Neural progenitor cell (in vitro differentiated cells): ENCODE data around the gene SPATA46. TPM values are rescaled to one million over a fixed set of nuclear protein-coding genes. Genes with fewer than 3 reads are reported as not detected.

Experiments used
- DNase-seq: peaks from one replicate; pipeline ENCODE4 v3.0.0-alpha.2; 2016; ENCODE audit warnings: low spot score
- H2AFZ ChIP-seq: fragments of 200-600 bp; sonication (generic); replicated peaks from 2 replicates; pipeline ENCODE4 v1.6.1; 2016; ENCODE audit warnings: antibody characterized with exemption
- H3F3A ChIP-seq: fragments of 200-600 bp; sonication (generic); 2 replicates; pipeline ENCODE4 v1.6.1; 2016; ENCODE audit warnings: antibody characterized with exemption, low read depth
- H3K27ac ChIP-seq: fragments of 200-600 bp; sonication (generic); 2 replicates; pipeline ENCODE4 v1.5.1; 2016; ENCODE audit warnings: mild to moderate bottlenecking
- H3K27me3 ChIP-seq: fragments of 200-600 bp; sonication (generic); 2 replicates; pipeline ENCODE4 v1.6.1; 2016; ENCODE audit warnings: mild to moderate bottlenecking, moderate library complexity
- H3K36me3 ChIP-seq: fragments of 200-600 bp; sonication (generic); 2 replicates; pipeline ENCODE4 v1.5.1; 2016
- H3K4me1 ChIP-seq: fragments of 200-600 bp; sonication (generic); 2 replicates; pipeline ENCODE4 v1.6.1; 2016; ENCODE audit warnings: mixed run types
- H3K4me2 ChIP-seq: fragments of 200-600 bp; sonication (generic); 2 replicates; pipeline ENCODE4 v1.6.1; 2016
- H3K4me3 ChIP-seq: fragments of 200-600 bp; sonication (generic); 2 replicates; pipeline ENCODE4 v1.5.1; 2016
- H3K79me2 ChIP-seq: fragments of 200-600 bp; sonication (generic); 2 replicates; pipeline ENCODE4 v1.6.1; 2016; ENCODE audit warnings: low read depth
- H3K9ac ChIP-seq: fragments of 200-600 bp; sonication (generic); 2 replicates; pipeline ENCODE4 v1.6.1; 2016
- H3K9me3 ChIP-seq: fragments of 200-600 bp; sonication (generic); 2 replicates; pipeline ENCODE4 v1.5.1; 2016; ENCODE audit warnings: low read depth
- H4K20me1 ChIP-seq: fragments of 200-600 bp; sonication (generic); 2 replicates; pipeline ENCODE4 v1.6.1; 2016; ENCODE audit warnings: low read depth
- H3K27ac Mint-ChIP-seq: 3 replicates; pipeline ENCODE4 v1.8.0; 2021; ENCODE audit warnings: mixed read lengths
- H3K27me3 Mint-ChIP-seq: 2 replicates; pipeline ENCODE4 v1.8.0; 2022; ENCODE audit warnings: low read depth, mild to moderate bottlenecking, inconsistent platforms, moderate library complexity, mixed read lengths; ENCODE audit not compliant: insufficient read depth
- H3K36me3 Mint-ChIP-seq: 3 replicates; pipeline ENCODE4 v1.8.0; 2021; ENCODE audit warnings: mixed read lengths
- H3K4me1 Mint-ChIP-seq: 3 replicates; pipeline ENCODE4 v1.8.0; 2021; ENCODE audit warnings: mixed read lengths
- H3K4me3 Mint-ChIP-seq: 3 replicates; pipeline ENCODE4 v1.8.0; 2021; ENCODE audit warnings: mild to moderate bottlenecking, moderate library complexity, mixed read lengths
- H3K9me3 Mint-ChIP-seq: 3 replicates; pipeline ENCODE4 v1.8.0; 2020; ENCODE audit warnings: mixed read lengths
- EZH2 ChIP-seq: fragments of 200-600 bp; sonication (generic); IDR thresholded peaks from 2 replicates; pipeline ENCODE4 v1.6.1; 2017; ENCODE audit warnings: antibody characterized with exemption, mild to moderate bottlenecking, moderate library complexity
- EZH2phosphoT487 ChIP-seq: fragments of 200-600 bp; sonication (generic); IDR thresholded peaks from 2 replicates; pipeline ENCODE4 v1.6.1; 2017; ENCODE audit warnings: antibody characterized with exemption
- total RNA-seq: library from RNA; depleted of rRNA; stranded (reverse); fragments of >200 nt; gene quantifications from 2 replicates; pipeline ENCODE4 v1.2.3, GENCODE V29; 2015; ENCODE audit warnings: low replicate concordance
- TF ChIP-seq, protein P1 (sequence below): fragments of 200-600 bp; sonication (generic); IDR thresholded peaks from 2 replicates; pipeline ENCODE4 v1.5.1; 2017; ENCODE audit warnings: antibody characterized with exemption, mild to moderate bottlenecking

Gene SPATA46
- total RNA-seq, 1 donor from 2014 or later: not detected

DNA sequence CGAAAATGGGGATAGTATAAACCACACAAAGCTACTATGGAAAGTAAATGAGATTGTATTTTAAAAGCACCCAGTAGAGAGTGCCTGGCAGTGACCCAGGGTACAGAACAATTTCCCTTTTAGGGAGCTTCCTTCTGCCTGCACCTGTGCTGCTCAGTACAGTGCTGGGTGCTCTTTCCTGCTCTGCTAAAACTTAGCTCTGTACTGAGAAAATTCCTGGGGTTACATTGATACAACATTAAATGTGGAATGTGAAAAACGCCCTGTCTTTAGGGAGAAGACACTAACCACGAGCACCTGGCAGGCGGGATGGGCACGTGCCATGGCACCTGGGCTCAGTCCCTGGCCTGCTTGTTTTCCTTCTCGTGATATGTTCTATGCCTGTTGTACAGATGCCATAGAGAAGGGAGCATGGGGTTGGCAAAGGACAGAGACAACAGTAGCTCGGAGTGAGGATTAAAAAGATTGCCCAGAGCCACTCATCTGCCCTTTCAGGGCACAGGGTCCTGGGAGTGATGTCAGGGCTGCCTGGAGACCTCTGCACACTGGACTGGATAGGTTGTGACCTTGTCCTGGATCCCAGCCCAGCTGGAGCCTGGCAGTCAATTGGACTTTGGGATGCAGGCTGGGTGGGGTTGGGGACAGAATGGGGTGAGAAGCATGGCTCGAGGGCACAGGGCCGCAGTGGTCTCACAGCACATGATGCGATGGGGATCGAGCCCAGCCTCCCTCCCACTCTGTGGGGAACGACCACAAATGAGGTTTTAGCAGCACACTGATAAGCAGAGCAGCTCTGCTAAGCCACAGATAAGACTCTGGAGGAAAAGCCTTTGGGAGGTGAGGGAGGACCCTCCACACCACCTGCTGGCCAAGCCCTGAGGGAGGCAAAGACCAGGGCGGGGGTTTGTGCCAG is 4.2 kb downstream of the SPATA46 start:
- no peaks in the 10 kb centered on the region for H3F3A ChIP-seq
- no peak for TF ChIP-seq EZH2
- no peak for TF ChIP-seq EZH2phosphoT487
- TF ChIP-seq, protein P1, sequence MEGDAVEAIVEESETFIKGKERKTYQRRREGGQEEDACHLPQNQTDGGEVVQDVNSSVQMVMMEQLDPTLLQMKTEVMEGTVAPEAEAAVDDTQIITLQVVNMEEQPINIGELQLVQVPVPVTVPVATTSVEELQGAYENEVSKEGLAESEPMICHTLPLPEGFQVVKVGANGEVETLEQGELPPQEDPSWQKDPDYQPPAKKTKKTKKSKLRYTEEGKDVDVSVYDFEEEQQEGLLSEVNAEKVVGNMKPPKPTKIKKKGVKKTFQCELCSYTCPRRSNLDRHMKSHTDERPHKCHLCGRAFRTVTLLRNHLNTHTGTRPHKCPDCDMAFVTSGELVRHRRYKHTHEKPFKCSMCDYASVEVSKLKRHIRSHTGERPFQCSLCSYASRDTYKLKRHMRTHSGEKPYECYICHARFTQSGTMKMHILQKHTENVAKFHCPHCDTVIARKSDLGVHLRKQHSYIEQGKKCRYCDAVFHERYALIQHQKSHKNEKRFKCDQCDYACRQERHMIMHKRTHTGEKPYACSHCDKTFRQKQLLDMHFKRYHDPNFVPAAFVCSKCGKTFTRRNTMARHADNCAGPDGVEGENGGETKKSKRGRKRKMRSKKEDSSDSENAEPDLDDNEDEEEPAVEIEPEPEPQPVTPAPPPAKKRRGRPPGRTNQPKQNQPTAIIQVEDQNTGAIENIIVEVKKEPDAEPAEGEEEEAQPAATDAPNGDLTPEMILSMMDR: no peak
- no peaks in the 10 kb centered on the region for H3K27me3 ChIP-seq
- Mint-ChIP-seq H3K27ac (peak overlapping the region; percentile 62), H3K4me1 (peaks cover 14% of the 10 kb centered on the region), H3K36me3 (peaks cover 30% of the 10 kb centered on the region), H3K27me3 (no peaks in the 10 kb centered on the region), H3K9me3 (no peaks in the 10 kb centered on the region), H3K4me3 (no peak overlapping the region)
- no peak for DNase-seq
- H3K4me2 ChIP-seq: no peak overlapping the region
- no peak overlapping the region for H2AFZ ChIP-seq
- no peaks in the 10 kb centered on the region for H3K4me1 ChIP-seq
- no peaks in the 10 kb centered on the region for H3K9me3 ChIP-seq
- H3K36me3 ChIP-seq: no peaks in the 10 kb centered on the region
- H4K20me1 ChIP-seq: no peaks in the 10 kb centered on the region
- H3K27ac ChIP-seq: no peak overlapping the region
- H3K9ac ChIP-seq: no peak overlapping the region
- no peaks in the 10 kb centered on the region for H3K79me2 ChIP-seq
- no peak overlapping the region for H3K4me3 ChIP-seq

DNA sequence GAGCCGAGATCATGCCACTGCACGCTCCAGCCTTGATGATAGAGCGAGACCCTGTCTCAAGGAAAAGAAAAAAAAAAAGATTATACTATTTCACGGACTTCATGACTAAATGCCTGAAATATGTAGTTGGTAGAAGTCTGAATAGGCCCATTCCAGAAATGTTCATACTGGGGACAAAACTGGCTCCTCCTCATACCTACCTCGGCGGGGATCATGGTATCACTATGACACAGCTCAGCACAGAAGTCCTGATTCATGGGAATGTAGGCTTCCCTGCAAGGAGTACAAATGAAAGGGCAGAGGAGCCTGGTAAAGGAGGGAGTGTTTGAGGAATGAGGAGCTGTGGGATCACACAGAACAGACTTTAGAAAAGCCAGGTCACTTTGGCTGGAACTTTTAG is 5.0 kb downstream of the SPATA46 start:
- peaks cover 27% of the 10 kb centered on the region for H3K36me3 Mint-ChIP-seq
- Histone ChIP-seq H3K27me3 (no peaks in the 10 kb centered on the region), H4K20me1 (no peaks in the 10 kb centered on the region), H3K4me2 (no peak overlapping the region), H3K36me3 (no peaks in the 10 kb centered on the region), H3K4me3 (no peak overlapping the region), H3K9me3 (no peaks in the 10 kb centered on the region), H3K27ac (no peak overlapping the region), H2AFZ (no peak overlapping the region), H3F3A (no peaks in the 10 kb centered on the region), H3K4me1 (no peaks in the 10 kb centered on the region), H3K9ac (no peak overlapping the region), H3K79me2 (no peaks in the 10 kb centered on the region)
- TF ChIP-seq EZH2phosphoT487: no peak
- no peak for TF ChIP-seq EZH2
- TF ChIP-seq, protein P1: no peak
- DNase-seq: no peak
- no peak overlapping the region for H3K4me3 Mint-ChIP-seq
- H3K27me3 Mint-ChIP-seq: no peaks in the 10 kb centered on the region
- H3K27ac Mint-ChIP-seq: no peak overlapping the region
- H3K9me3 Mint-ChIP-seq: no peaks in the 10 kb centered on the region
- H3K4me1 Mint-ChIP-seq: peaks cover 14% of the 10 kb centered on the region

DNA sequence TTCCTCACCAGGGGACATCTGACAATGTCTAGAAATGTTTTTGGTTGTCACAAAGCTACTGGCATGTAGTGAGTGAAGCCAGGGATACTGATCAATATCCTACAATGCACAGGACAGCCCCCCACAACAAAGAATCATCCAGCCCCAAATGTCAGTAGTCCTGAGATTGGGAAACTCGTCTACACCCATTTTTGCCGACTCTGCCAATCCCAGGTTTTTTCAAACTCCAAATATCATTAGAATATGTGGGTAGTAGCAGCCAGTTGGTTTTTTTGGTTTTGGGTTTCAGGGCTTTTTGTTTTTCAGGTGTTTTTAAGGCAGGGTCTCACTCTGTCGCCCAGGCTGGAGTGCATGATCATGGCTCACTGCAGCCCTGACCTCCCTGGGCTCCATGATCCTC is 5.9 kb downstream of the SPATA46 start:
- no peaks in the 10 kb centered on the region for H3K79me2 ChIP-seq
- H3K9me3 Mint-ChIP-seq: no peaks in the 10 kb centered on the region

More for the DNA sequence above, 5.9 kb downstream of the SPATA46 start:
- Histone ChIP-seq H3K9me3 (no peaks in the 10 kb centered on the region), H2AFZ (no peak overlapping the region), H3F3A (no peaks in the 10 kb centered on the region), H3K9ac (no peak overlapping the region), H3K4me2 (no peak overlapping the region), H3K4me1 (no peaks in the 10 kb centered on the region), H4K20me1 (no peaks in the 10 kb centered on the region), H3K4me3 (no peak overlapping the region), H3K27ac (no peak overlapping the region), H3K27me3 (no peaks in the 10 kb centered on the region), H3K36me3 (no peaks in the 10 kb centered on the region)
- Mint-ChIP-seq H3K36me3 (peaks cover 31% of the 10 kb centered on the region), H3K27ac (no peak overlapping the region), H3K27me3 (no peaks in the 10 kb centered on the region), H3K4me3 (no peak overlapping the region), H3K4me1 (peaks cover 14% of the 10 kb centered on the region)
- no peak for DNase-seq
- TF ChIP-seq, protein P1: no peak
- no peak for TF ChIP-seq EZH2
- TF ChIP-seq EZH2phosphoT487: no peak
